ENCODE data around the gene BBS10.

Gene BBS10

GRCh38 chr12:76303365-76303764 lies 44.9 kb downstream of the BBS10 start:
- ATAC-seq (ENCODE audit: low read depth) (no peak), DNase-seq (ENCODE audit: low spot score) (no peak)
- H3K4me3 ChIP-seq (ENCODE audit: severe bottlenecking), result no peak overlapping the region
- no peak overlapping the region for H3K27ac ChIP-seq (ENCODE audit: poor library complexity, severe bottlenecking)
- no peaks in the 10 kb centered on the region for H3K4me1 ChIP-seq (ENCODE audit: insufficient read depth, poor library complexity, severe bottlenecking)
- TF ChIP-seq CTCF (IDR thresholded peaks at IDR 0.05; ENCODE audit: poor library complexity, severe bottlenecking), result no peak
- no peaks in the 10 kb centered on the region for H3K9me3 ChIP-seq (ENCODE audit: severe bottlenecking)
- H3K27me3 ChIP-seq (ENCODE audit: insufficient read depth, poor library complexity, severe bottlenecking), result no peaks in the 10 kb centered on the region
- no peaks in the 10 kb centered on the region for H3K36me3 ChIP-seq (ENCODE audit: low read depth)

GRCh38 chr12:76300297-76300665 lies 47.9 kb downstream of the BBS10 start:
- DNase-seq (ENCODE audit: low spot score) (no peak), ATAC-seq (ENCODE audit: low read depth) (no peak)
- Histone ChIP-seq H3K36me3 (ENCODE audit: low read depth) (no peaks in the 10 kb centered on the region; the same call in 1 of the 2 replicates), H3K4me3 (ENCODE audit: severe bottlenecking) (no peak overlapping the region), H3K27me3 (ENCODE audit: insufficient read depth, poor library complexity, severe bottlenecking) (no peaks in the 10 kb centered on the region), H3K9me3 (ENCODE audit: severe bottlenecking) (no peaks in the 10 kb centered on the region), H3K4me1 (ENCODE audit: insufficient read depth, poor library complexity, severe bottlenecking) (no peaks in the 10 kb centered on the region), H3K27ac (ENCODE audit: poor library complexity, severe bottlenecking) (no peak overlapping the region)
- no peak for TF ChIP-seq CTCF (IDR thresholded peaks at IDR 0.05; ENCODE audit: poor library complexity, severe bottlenecking)

- no peak overlapping the region for H3K27ac ChIP-seq (ENCODE audit: poor library complexity, severe bottlenecking)
- H3K4me1 ChIP-seq (ENCODE audit: insufficient read depth, poor library complexity, severe bottlenecking), result no peaks in the 10 kb centered on the region
- ATAC-seq (ENCODE audit: low read depth) (no peak), DNase-seq (ENCODE audit: low spot score) (no peak)
- no peaks in the 10 kb centered on the region; the same call in 1 of the 2 replicates for H3K36me3 ChIP-seq (ENCODE audit: low read depth)
- no peak for TF ChIP-seq CTCF (IDR thresholded peaks at IDR 0.05; ENCODE audit: poor library complexity, severe bottlenecking)
- H3K4me3 ChIP-seq (ENCODE audit: severe bottlenecking), result no peak overlapping the region
- no peaks in the 10 kb centered on the region for H3K27me3 ChIP-seq (ENCODE audit: insufficient read depth, poor library complexity, severe bottlenecking)
- no peaks in the 10 kb centered on the region for H3K9me3 ChIP-seq (ENCODE audit: severe bottlenecking)
Observed at GRCh38 chr12:76299536-76300296, 48.5 kb downstream of the BBS10 start.

All from RWPE2 (cell line).